Dermis blood vessel endothelial cell (primary cell): Measurements from ENCODE around the gene FUZ. TPM values are rescaled to one million over a fixed set of nuclear protein-coding genes. Genes with fewer than 3 reads are reported as not detected.

Source experiments
- DNase-seq: peaks from one replicate; pipeline ENCODE4 v3.0.0; 2010
- total RNA-seq: library from RNA; depleted of rRNA; stranded (reverse); fragments of >200 nt; gene quantifications from 2 replicates; pipeline ENCODE4 v1.2.3, GENCODE V29; 2014

The FUZ gene
- total RNA-seq, 1 donor from 2014 or later: 19.2 TPM

- no peak for DNase-seq
Measured at GRCh38 chr19:49776371-49776764, 36.7 kb downstream of the FUZ start.

DNA sequence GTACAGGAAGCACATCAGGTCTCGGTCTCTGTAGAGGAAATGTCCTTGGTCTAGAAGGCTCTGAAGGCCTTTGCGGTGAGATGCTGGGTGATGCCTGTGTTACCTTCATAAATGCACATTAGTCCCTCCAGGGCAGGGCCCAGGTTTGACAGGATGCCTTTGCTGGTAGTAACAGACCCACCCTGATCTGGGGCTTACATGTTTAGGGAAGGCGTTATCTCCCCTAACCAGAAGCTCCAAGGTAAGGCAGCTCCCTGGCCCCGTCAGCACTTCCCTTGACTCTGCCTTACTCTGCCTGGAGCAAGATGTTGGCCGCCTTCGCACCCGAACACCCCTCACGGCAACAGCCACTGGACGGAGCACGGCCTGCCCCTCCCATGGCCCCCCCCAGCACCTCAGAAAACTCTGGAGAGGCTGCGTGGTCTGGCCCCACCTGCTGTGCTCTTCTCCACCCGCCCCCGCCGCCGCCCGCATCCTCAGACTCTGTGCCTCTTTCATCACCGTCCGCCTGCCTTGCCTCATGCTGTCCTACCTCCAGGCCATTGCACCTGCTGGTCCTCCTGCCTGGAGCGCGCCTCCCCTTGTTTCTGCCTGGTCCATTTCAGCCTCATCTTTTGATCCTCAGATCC is 37.2 kb downstream of the FUZ start:
- DNase-seq: no peak

DNA sequence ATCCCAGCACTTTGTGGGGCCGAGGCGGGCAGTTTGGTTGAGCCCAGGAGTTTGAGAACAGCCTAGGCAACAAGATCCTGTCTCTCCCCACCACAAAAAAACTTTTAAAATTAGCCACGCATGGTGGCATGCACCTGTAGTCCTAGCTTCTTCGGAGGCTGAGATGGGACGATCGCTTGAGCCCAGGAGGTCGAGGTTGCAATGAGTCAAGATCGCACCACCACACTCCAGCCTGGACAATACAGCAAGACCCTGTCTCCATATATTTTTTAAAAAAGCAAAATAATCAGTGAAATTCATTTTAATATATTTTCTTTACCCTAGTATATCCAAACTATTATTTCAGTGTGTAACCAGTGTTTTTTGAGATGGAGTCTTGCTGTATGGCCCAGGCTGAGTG is 38.1 kb downstream of the FUZ start:
- DNase-seq: no peak

- no peak for DNase-seq
Measured at GRCh38 chr19:49773663-49774350, 39.3 kb downstream of the FUZ start.

GRCh38 chr19:49772850-49773432 is 40.2 kb downstream of the FUZ start:
- no peak for DNase-seq

GRCh38 chr19:49771674-49772139 is 41.4 kb downstream of the FUZ start:
- no peak for DNase-seq

DNA sequence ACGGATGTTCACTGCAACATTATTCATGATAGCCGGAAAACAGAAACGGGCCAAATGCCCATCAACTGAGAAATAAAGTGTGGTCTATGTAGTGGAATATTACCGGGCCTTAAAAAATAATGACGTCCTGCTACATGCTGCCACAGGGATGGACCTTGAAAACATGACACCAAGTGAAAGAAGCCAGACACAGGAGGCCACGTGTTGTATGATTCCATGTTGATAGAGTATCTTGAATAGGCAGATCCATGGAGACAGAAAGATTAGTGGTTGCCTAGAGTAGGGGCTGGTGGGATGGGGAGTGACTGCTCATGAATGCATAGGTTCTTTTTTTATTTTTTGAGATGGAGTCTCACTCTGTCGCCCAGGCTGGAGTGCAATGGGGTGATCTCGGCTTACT is 42.6 kb downstream of the FUZ start:
- no peak for DNase-seq

GRCh38 chr19:49767967-49768581 is 45.0 kb downstream of the FUZ start:
- peak; percentile 16 for DNase-seq

DNA sequence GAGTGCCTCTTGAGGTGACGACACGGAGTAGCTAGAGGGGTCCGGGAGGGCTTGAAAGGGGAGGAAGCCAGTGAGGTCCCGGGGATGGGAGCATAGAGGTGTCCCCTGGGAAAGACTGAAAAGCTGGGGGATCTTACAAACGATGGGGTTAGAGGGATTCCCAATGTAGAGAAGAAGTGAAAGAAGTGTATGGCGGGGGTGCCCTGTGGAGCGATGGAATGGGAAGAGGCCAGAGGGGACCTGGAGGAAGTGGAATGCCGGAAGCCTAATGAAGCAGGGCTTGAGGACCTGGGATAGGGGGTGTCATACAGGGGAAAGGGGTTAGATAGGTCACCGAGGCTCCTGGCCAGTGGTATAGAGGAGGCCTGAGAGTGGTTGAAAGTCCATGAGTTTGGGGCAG is 45.7 kb downstream of the FUZ start:
- peak; percentile 28 for DNase-seq

GRCh38 chr19:49766930-49767299 is 46.2 kb downstream of the FUZ start, which contains the start of gene AP2A1:
Gene AP2A1, plus strand, starts transcription at chr19:49767001. Its CDS starts 133 bp downstream, at chr19:49767134.
- DNase-seq: no peak

DNA sequence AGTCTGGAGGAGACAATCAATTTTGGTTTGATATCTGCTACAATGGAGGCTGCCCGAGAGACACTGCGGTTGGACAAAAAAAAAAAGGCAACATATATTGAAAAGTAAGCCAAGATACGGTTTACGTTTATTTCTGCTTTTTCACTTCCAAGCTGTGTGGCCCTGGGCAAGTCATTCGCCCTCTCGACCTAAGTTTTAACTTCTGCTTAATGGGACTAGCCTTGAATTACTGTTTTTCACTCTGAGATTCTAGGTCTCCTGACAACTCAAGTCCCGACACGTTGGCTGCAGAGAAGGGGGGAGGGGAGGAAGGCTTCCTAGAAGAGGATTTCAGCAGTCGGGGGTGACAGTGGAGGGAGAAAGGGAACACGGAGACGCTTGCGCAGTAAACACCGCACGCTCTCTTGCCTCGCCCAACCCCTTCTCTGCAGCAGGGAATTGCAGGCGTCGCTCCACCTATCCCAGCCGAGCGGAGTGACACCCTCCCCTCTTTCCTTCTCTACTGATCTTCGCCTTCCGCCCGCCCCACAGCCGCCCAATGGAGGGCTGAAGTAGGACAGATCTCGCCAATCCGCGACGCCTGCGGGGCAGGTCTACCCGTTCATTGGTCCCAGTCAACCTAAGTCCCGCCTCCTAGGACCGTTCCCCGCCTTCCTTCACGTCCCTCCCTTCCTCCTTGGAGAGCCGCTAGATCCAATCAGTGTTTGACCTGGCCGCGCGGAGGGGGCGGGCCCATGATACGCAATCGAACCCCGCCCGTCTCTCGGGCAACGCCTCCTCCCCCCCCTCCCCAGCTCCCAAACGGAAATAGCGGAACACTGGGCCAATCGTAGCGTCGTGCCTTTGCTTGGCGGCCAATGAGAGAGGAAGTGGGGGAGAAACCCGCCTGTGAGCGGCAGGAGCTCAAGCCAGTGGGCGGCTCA is 46.8 kb downstream of the FUZ start:
- peak; percentile 100 for DNase-seq

DNA sequence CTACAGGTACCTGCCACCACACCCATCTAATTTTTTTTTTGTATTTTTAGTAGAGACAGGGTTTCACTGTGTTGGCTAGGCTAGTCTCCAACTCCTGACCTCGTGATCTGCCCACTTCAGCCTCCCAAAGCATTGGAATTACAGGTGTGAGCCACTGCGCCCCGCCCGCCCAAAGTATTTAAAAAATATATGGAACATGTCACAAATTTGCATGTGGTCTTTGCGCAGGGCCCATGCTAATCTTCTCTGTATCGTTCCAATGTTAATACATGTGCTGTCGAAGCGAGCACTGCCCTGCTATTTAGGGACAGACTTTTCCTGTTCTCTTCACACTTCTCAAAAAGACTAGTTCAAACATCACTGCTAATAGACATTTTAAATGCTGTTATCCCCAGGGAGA is 48.8 kb downstream of the FUZ start:
- no peak for DNase-seq

GRCh38 chr19:49763230-49763629 is 49.9 kb downstream of the FUZ start, which contains the start of gene TSKS:
Gene TSKS, minus strand, starts transcription at chr19:49763306. Its CDS starts 59 bp downstream, at chr19:49763247.
- no peak for DNase-seq

- peak; percentile 78 for DNase-seq
Measured at GRCh38 chr19:49761625-49762311, 51.3 kb downstream of the FUZ start.

DNA sequence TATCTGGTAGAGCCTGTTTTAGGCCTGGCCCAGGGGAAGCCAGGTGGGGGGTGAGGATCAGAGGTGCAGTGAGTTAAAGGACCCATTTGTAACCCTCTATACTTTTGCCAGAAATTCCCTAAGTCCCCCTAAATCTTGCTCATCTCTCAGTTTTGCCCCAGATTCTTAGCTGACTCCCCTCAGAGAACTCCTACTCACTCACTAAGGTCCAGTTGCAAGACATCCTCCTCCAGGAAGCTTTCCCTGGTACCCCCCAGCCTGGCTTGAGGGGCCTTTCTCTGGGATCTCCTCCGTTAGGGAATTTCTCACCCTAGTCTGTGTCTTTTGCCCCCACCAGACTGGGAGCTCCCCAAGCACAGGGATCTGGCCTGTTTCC is 51.9 kb downstream of the FUZ start:
- no peak for DNase-seq

DNA sequence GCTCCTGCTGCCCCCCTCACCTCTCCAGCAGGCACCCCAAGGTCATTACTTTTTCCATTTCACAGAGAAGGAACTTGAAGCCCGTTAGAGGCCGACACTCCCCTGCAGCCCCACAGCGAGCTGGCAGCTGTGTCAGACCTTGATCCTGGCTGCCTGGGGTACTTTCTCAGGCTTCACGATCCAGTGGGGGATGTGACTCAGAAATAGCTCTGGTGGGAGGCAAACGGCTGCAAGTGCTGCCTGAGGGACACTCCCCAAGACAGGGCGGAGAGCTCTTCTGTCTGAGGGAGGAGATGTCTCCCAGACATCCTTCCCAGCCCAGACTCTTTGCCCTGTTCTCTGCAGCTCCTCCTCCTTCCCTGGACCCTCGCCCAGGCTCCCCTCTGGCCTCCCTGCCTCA is 54.8 kb downstream of the FUZ start:
- no peak for DNase-seq

Other genes with a start within 250 kb of the FUZ start
- gene NOSIP, start 232.7 kb downstream of the FUZ start, total RNA-seq: 90.4 and 98.7 TPM in 2 replicates
- gene PRRG2, start 232.0 kb downstream of the FUZ start, total RNA-seq: 6.1 and 7.5 TPM in 2 replicates
- 2.4 and 4.8 TPM in 2 replicates for gene PRR12, start 222.1 kb downstream of the FUZ start, total RNA-seq
- gene RRAS, start 173.1 kb downstream of the FUZ start, total RNA-seq: 24.3 and 28.6 TPM in 2 replicates
- 11.9 and 26.5 TPM in 2 replicates for gene SCAF1, start 171.1 kb downstream of the FUZ start, total RNA-seq
- gene IRF3, start 147.4 kb downstream of the FUZ start, total RNA-seq: 47.3 and 79.9 TPM in 2 replicates
- 3.1 and 9.2 TPM in 2 replicates for gene BCL2L12, start 147.4 kb downstream of the FUZ start, total RNA-seq
- gene PRMT1, start 136.0 kb downstream of the FUZ start, total RNA-seq: 282 and 338 TPM in 2 replicates
- gene ADM5, start 123.7 kb downstream of the FUZ start, total RNA-seq: 0.70 and 1.5 TPM in 2 replicates
- 19.1 and 19.5 TPM in 2 replicates for gene CPT1C, start 122.2 kb downstream of the FUZ start, total RNA-seq
- gene TSKS, start 50.0 kb downstream of the FUZ start, total RNA-seq: 0.17 TPM in 1 of 2 replicates, not detected in the other
- 52.1 and 129 TPM in 2 replicates for gene AP2A1, start 46.3 kb downstream of the FUZ start, total RNA-seq
- 13.4 and 34.4 TPM in 2 replicates for gene MED25, start 5.0 kb upstream of the FUZ start, total RNA-seq
- 57.2 and 72.9 TPM in 2 replicates for gene PTOV1, start 37.9 kb upstream of the FUZ start, total RNA-seq
- 44.3 and 60.4 TPM in 2 replicates for gene PNKP, start 54.3 kb upstream of the FUZ start, total RNA-seq
- 9.9 and 13.0 TPM in 2 replicates for gene AKT1S1, start 64.1 kb upstream of the FUZ start, total RNA-seq
- 7.5 and 13.8 TPM in 2 replicates for gene TBC1D17, start 64.4 kb upstream of the FUZ start, total RNA-seq
- gene IL4I1, start 83.6 kb upstream of the FUZ start, total RNA-seq: 2.1 and 3.6 TPM in 2 replicates
- gene ATF5, start 115.9 kb upstream of the FUZ start, total RNA-seq: 3.2 and 3.5 TPM in 2 replicates
- 28.4 and 47.0 TPM in 2 replicates for gene NUP62, start 116.2 kb upstream of the FUZ start, total RNA-seq
- not detected in 2 replicates for gene SIGLEC11, start 147.9 kb upstream of the FUZ start, total RNA-seq
- gene VRK3, start 212.1 kb upstream of the FUZ start, total RNA-seq: 23.9 and 25.5 TPM in 2 replicates
- gene ZNF473, start 212.7 kb upstream of the FUZ start, total RNA-seq: 6.9 and 12.3 TPM in 2 replicates